ENCODE measurements around the gene TRPM5.

The TRPM5 gene

GRCh38 chr11:2421226-2421994 lies 22.9 kb downstream of the TRPM5 start:
- Histone ChIP-seq H2BK12ac (ENCODE audit: low read length in 2 of 2) (no peak overlapping the region), H2BK15ac (ENCODE audit: low read depth, poor library complexity, severe bottlenecking) (no peak overlapping the region), H3K4me2 (ENCODE audit: low read length, poor library complexity, severe bottlenecking) (no peak overlapping the region), H3K27me3 (ENCODE audit: control insufficient read depth in 1 of 2, insufficient read depth in 1 of 2, low read length in 2 of 2) (peaks cover 8 to 37% of the 10 kb centered on the region in 2 experiments), H3K18ac (ENCODE audit: low read depth in 1 of 2, low read length in 2 of 2) (no peak overlapping the region), H2BK5ac (ENCODE audit: low read depth, low read length, poor library complexity, severe bottlenecking) (no peak overlapping the region), H3K4ac (ENCODE audit: low read depth in 1 of 2, low read length in 2 of 2) (no peak overlapping the region), H2AK5ac (ENCODE audit: low read length, severe bottlenecking) (no peak overlapping the region), H2BK120ac (ENCODE audit: low read depth, low read length) (no peak overlapping the region), H3K9me3 (ENCODE audit: control insufficient read depth, low read length) (no peaks in the 10 kb centered on the region), H3K27ac (ENCODE audit: low read length, poor library complexity, severe bottlenecking) (no peak overlapping the region), H3K36me3 (ENCODE audit: control insufficient read depth in 1 of 2, insufficient read depth in 2 of 2, low read depth in 1 of 2, low read length in 2 of 2) (no peaks in the 10 kb centered on the region), H4K8ac (ENCODE audit: low read length) (peak overlapping the region; percentile 45), H3K9ac (ENCODE audit: low read length) (no peak overlapping the region), H3K4me1 (ENCODE audit: control insufficient read depth, insufficient read depth, low read depth, low read length) (peaks cover 9% of the 10 kb centered on the region), H3K79me1 (replicated peaks; ENCODE audit: low read length, poor library complexity, severe bottlenecking) (no peaks in the 10 kb centered on the region), H3K23ac (ENCODE audit: low read length in 2 of 2) (no peak overlapping the region), H3K4me3 (ENCODE audit: insufficient read depth in 1 of 2, low read depth in 1 of 2, low read length in 2 of 2) (no peak overlapping the region), H2AFZ (ENCODE audit: low read depth, low read length) (no peak overlapping the region), H3K14ac (ENCODE audit: low read length in 2 of 2) (no peak overlapping the region), H4K91ac (ENCODE audit: low read length) (peak overlapping the region; percentile 34)
- 85% methylated on average over 16 of the region's 19 CpGs for WGBS
- DNase-seq: no peak

- Histone ChIP-seq H2AFZ (ENCODE audit: low read depth, low read length) (peak overlapping the region; percentile 15), H2BK12ac (ENCODE audit: low read length in 2 of 2) (no peak overlapping the region), H3K18ac (ENCODE audit: low read depth in 1 of 2, low read length in 2 of 2) (peak overlapping the region in 1 of 2 experiments; percentile 8), H3K36me3 (ENCODE audit: control insufficient read depth in 1 of 2, insufficient read depth in 2 of 2, low read depth in 1 of 2, low read length in 2 of 2) (no peaks in the 10 kb centered on the region), H3K4me2 (ENCODE audit: low read length, poor library complexity, severe bottlenecking) (no peak overlapping the region), H3K27me3 (ENCODE audit: control insufficient read depth in 1 of 2, insufficient read depth in 1 of 2, low read length in 2 of 2) (peaks cover 8 to 38% of the 10 kb centered on the region in 2 experiments), H3K4me1 (ENCODE audit: control insufficient read depth, insufficient read depth, low read depth, low read length) (peaks cover 9% of the 10 kb centered on the region), H3K27ac (ENCODE audit: low read length, poor library complexity, severe bottlenecking) (no peak overlapping the region), H2BK5ac (ENCODE audit: low read depth, low read length, poor library complexity, severe bottlenecking) (no peak overlapping the region), H3K4ac (ENCODE audit: low read depth in 1 of 2, low read length in 2 of 2) (no peak overlapping the region), H3K79me1 (replicated peaks; ENCODE audit: low read length, poor library complexity, severe bottlenecking) (no peaks in the 10 kb centered on the region), H3K14ac (ENCODE audit: low read length in 2 of 2) (no peak overlapping the region), H4K8ac (ENCODE audit: low read length) (peak overlapping the region; percentile 64), H3K9ac (ENCODE audit: low read length) (peak overlapping the region; percentile 59), H3K9me3 (ENCODE audit: control insufficient read depth, low read length) (no peaks in the 10 kb centered on the region), H2BK15ac (ENCODE audit: low read depth, poor library complexity, severe bottlenecking) (no peak overlapping the region), H4K91ac (ENCODE audit: low read length) (peak overlapping the region; percentile 34), H3K23ac (ENCODE audit: low read length in 2 of 2) (no peak overlapping the region), H2AK5ac (ENCODE audit: low read length, severe bottlenecking) (no peak overlapping the region), H2BK120ac (ENCODE audit: low read depth, low read length) (no peak overlapping the region), H3K4me3 (ENCODE audit: insufficient read depth in 1 of 2, low read depth in 1 of 2, low read length in 2 of 2) (peak overlapping the region; percentile 15 to 41)
- WGBS: 39% methylated on average over 41 of the region's 44 CpGs
- peak; percentile 65 for DNase-seq
These were observed 23.6 kb downstream of the TRPM5 start for GRCh38 chr11:2420502-2421225.

GRCh38 chr11:2419638-2420501 lies 24.4 kb downstream of the TRPM5 start:
- Histone ChIP-seq H3K23ac (ENCODE audit: low read length in 2 of 2) (no peak overlapping the region), H3K4me2 (ENCODE audit: low read length, poor library complexity, severe bottlenecking) (no peak overlapping the region), H3K36me3 (ENCODE audit: control insufficient read depth in 1 of 2, insufficient read depth in 2 of 2, low read depth in 1 of 2, low read length in 2 of 2) (no peaks in the 10 kb centered on the region), H4K8ac (ENCODE audit: low read length) (peak overlapping the region; percentile 35), H2AFZ (ENCODE audit: low read depth, low read length) (peak overlapping the region; percentile 15), H3K14ac (ENCODE audit: low read length in 2 of 2) (no peak overlapping the region), H3K4me1 (ENCODE audit: control insufficient read depth, insufficient read depth, low read depth, low read length) (peaks cover 9% of the 10 kb centered on the region), H2BK5ac (ENCODE audit: low read depth, low read length, poor library complexity, severe bottlenecking) (no peak overlapping the region), H2BK12ac (ENCODE audit: low read length in 2 of 2) (peak overlapping the region in 1 of 2 experiments; percentile 32), H3K9me3 (ENCODE audit: control insufficient read depth, low read length) (no peaks in the 10 kb centered on the region), H3K4me3 (ENCODE audit: insufficient read depth in 1 of 2, low read depth in 1 of 2, low read length in 2 of 2) (peak overlapping the region; percentile 15 to 41), H2BK120ac (ENCODE audit: low read depth, low read length) (peak overlapping the region; percentile 57), H3K79me1 (replicated peaks; ENCODE audit: low read length, poor library complexity, severe bottlenecking) (no peaks in the 10 kb centered on the region), H3K9ac (ENCODE audit: low read length) (peak overlapping the region; percentile 59), H2BK15ac (ENCODE audit: low read depth, poor library complexity, severe bottlenecking) (peak overlapping the region; percentile 36), H3K27ac (ENCODE audit: low read length, poor library complexity, severe bottlenecking) (no peak overlapping the region), H2AK5ac (ENCODE audit: low read length, severe bottlenecking) (no peak overlapping the region), H3K27me3 (ENCODE audit: control insufficient read depth in 1 of 2, insufficient read depth in 1 of 2, low read length in 2 of 2) (peaks cover 8 to 36% of the 10 kb centered on the region in 2 experiments), H4K91ac (ENCODE audit: low read length) (peak overlapping the region; percentile 30), H3K4ac (ENCODE audit: low read depth in 1 of 2, low read length in 2 of 2) (no peak overlapping the region), H3K18ac (ENCODE audit: low read depth in 1 of 2, low read length in 2 of 2) (no peak overlapping the region)
- peak; percentile 63 for DNase-seq
- WGBS: 61% methylated on average over 34 of the region's 36 CpGs
